Muscle of arm (tissue), 12 donors: ENCODE measurements around the gene MAPRE3. TPM values are rescaled to one million over a fixed set of nuclear protein-coding genes. Genes with fewer than 3 reads are reported as not detected.
"Not testable (repeated sequence)": the region's sequence is repeated elsewhere in the genome, so short reads cannot be mapped to it uniquely, and the experiment has no call there.

Experiments
- DNase-seq: peaks from one replicate; pipeline ENCODE4 v3.0.0-alpha.2; 2013
- polyA plus RNA-seq, 12 donors: library from polyadenylated mRNA; unstranded; fragments of 120-200 nt; gene quantifications; one replicate each; pipeline ENCODE4 v1.2.1, GENCODE V29; 2013; ENCODE audit not compliant: insufficient read length in 12 of 12

Gene MAPRE3
- polyA plus RNA-seq, 12 donors, result 18.0 to 332 (median 26.6) TPM

DNA sequence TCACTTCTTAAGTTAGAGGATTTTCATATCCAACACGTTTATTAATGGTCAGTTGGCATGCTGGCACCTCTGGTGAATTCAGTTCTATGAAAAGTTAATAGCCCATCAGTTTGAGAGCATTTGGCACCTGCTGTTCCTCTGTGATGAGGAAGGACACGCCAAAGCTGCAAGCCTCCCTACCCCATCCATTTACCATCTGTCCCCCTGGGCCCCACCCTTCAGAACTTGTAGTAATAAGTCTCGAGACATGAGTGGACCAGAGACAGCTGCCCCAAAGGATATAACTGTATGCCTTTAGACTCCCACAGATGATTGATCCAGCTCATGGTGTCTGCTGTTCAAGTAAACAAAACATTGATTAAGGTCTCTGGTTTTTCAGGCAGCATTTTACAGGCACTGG is 94.7 kb downstream of the MAPRE3 start:
- no peak for DNase-seq

DNA sequence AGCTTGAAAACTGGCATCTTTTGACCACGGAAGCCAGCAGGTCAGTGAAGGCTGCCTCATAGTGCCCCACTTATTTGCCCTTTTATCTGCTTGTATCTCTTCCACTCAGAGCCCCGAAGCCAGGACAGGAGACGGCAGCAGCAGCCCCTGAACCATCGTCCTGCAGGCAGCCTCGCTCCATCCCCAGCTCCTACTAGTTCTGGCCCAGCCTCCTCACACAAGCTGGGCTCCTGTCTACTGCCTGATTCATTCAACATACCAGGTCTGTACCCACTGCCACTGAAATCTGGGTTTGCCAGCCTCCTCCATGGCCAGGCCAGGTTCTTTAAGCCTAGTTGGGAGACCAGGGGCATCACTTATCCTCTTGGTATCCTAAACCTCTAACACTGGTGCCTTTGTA is 96.9 kb downstream of the MAPRE3 start:
- no peak for DNase-seq

DNA sequence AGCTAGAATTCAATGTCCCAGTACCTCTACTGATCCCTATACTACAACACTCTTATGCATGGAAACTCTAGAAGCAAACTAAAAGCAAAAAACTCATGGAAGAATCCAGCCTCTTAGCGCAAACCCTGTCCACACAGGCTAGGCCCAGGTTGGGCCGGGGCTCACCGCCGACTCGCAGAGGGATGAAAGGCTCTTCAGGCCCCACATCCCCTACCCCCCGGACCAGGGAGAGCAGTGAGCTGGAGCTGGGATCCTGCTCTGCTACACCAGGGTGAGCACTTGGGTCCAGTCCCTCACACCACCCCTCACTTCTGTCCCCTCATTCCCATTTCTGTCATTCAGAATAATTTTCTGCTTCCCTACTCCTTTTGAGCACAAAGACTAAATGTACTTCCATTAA is 99.0 kb downstream of the MAPRE3 start:
- no peak for DNase-seq

DNA sequence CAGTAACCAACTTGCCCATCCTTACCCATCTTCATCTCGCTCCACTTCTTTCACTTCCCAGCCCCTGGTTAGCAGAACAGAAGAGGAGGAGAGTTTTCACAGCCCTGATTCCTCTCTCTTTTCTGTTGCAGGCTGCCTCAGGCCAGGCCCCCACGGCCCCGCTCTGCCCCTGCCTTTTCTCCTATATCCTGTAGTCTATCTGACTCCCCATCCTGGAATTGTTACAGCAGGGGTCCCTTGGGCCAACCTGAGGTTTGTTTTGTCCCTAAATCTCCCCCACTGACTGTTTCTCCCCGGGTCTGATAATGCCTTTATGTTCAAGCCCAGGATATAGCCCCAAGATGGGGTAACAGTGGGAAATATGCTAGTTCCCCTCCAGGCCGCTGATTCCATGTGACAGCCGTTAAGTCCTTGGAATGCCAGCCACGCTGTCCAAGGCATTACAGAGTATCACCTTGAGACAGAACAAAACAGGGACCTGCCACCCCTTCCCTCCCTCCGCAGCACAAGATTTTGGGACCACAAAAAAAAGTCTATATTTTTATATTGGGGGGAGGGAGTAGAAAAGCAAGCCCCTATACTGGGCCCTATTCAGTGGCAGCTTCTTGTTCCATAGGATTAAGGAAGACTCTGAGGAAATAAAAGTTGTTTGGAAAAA is 99.7 kb downstream of the MAPRE3 start:
- DNase-seq, result no peak

DNA sequence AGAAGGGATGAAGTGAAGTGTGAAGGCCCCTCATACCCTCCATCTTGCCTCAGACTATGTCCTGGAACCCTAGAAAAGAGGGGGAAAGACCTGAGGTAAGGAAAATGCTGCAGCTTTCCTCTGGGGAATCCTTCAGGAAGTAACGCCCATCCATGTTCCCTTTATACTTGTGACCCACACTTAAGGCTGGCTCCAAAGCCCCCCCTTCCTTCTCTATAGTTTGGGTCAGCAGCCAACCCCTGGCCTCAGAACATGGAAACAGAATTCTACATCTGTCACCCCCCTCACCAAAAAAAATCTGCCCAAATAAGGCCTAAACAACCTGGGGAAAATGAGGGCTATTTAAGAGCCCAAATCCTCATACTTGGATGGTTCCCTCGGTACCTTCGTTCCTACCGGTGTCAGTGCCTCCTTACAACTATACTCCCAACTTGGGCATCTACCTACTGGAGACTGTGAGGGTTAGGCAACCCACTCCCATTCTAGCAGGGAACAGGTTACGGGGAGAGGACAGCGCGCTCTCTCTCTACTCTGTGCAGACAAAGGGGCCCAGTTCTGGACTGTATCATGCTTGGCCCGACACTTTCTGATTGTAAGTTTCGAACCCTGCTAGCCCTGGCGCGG is 100.3 kb downstream of the MAPRE3 start:
- DNase-seq, result no peak

DNA sequence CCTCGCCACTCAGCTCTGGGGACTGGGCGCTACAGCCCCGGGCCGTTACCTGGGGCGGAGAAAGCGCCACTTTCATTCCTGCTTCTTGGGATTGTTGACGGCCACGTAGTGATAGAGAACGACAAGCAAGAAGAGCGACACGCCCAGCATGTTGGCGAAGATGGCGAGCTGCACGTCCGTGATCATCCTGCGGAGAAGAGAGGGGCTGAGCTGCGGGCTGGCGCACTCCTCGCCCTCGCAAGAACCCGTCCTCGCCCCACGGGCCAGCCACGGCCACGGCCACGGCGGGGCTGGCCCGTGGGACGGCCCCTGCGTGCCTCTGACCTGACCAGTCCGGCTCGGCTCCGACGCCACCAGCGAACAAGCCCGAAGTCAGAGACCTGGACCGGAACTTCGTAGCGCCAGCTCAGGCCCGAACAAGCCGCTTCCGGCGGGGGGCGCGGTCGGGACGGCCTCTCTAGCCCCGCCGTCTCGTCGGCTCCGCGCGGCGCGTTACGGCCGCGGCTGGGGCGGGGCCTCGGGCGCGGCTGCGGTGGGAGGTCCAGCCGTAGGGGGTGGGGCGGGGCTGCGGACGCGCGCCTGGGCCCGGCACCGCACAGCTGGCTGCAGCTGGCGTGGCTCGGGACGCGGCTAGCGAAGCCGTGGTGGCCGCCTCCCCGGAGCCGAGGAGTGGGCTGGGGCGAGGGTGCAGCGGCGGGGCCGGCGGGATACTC is 101.0 kb downstream of the MAPRE3 start, which contains the start of gene OST4:
Gene OST4 (minus strand): TSS at position 378 of the 713 bp plus-strand sequence.
- peak; percentile 88 for DNase-seq

DNA sequence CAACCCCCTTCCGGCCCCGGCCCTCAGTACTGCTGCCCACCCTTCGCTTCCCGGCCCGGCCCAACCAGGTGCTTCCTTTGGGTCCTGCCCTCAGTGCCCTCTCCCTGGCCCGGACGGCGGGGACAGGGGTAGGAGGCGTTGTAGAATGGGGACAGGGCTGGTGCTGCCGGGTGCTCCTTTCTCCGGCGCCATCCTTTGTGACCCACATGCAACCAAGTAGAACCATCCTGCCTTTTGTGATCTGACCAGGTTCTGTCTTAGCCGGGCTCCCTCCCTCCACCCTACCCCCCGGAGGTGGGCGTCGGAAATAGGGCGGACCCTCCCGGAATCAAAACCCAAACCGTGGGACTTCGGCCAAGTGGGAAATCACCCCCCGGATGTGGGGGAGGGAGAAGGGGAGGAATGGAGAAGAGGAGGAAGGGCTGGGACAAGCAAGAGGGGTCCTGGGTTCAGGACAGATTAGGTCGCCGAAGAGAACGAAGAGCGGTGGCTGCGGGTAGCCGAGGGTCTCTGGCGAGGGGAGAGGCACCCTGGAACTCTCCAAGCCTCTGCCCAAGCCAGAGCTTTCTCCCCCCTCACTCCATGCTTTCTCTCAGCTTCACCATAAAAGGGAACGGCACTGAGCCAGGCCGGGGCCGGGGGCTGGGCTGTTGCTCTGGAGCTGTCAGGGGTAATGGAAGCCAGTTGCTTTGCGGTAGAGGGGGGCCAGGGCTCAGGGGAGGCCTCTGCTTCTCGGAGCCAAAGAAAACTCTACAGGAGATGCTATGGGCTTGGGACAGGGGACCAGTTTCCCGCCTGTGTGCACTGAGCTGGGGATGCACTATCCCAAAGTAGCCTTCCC is 101.8 kb downstream of the MAPRE3 start:
- peak; percentile 73 for DNase-seq

DNA sequence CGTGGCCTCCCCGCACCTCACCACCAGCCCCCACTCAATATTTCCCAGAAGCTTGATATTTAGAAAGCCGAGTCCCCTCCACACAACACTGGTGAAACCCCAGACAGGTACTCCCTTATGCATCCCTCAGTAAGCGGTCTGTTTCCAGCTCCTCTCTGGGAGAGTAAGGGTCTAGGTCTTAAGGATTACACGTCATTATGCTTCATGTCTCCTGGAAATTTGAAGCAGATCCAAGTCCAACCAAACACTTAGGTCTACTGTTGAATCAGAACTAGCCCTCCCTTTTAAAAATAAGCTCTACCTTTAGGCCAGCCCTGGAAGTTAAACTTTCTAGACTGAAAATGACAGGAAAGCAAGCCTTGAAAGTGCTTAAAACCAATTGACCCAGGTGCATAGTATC is 102.5 kb downstream of the MAPRE3 start:
- no peak for DNase-seq

DNA sequence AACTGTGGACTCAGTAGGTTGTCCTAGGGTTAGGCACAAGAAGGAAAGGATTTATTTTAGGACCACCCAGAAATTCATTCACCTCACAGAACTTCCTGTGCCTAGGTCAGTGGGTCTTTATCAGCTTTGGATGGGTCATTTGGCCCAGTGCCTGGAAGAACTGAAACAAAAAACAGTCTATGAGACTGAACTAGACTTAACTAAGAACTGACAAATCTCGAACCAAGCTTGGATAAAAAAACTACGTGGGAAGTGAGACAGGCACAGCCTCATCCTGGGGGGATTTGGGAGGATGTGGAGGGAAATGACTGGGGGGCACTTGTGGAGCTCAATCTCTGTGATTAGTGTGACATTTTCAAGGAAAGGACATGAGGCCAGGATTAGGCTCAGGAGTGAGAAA is 103.3 kb downstream of the MAPRE3 start:
- no peak for DNase-seq

DNA sequence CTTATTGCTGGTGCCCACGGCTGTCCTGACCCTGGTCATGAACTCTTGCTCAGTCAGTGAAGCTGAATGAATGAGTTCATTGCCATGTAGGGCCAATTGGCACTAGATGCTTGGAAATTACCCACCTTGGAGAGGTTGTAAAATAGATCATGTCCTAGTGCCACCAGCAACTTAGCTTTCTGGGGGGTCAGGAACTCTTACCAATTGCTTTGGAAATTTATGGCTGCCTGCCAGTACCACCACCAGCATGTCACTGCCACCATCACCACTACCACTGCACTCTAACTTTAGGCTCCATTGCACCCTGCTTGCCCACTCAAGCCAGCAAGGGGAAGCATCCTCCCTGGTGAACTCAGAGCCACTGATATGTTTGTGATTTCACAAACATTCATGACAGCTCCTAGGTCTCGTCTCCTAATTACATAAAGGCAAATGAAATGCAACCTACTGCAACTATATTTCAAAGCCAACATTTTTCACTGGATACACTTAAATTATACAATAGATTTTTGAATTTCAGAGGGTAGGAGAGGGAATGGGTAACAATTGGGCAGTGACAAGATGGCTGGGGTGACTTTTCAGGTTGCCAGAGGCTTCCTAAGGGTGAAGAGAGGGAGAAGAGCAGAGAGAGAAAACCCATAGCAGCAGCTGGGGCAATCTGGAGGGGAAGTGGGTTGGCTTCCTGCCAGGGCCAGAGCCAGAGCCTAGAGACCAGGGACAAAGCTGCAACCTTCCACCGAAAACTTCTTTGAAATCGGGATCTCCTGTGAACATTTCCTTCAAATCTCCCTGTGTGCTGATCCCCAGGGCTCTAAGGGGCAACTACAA is 104.5 kb downstream of the MAPRE3 start:
- no peak for DNase-seq

DNA sequence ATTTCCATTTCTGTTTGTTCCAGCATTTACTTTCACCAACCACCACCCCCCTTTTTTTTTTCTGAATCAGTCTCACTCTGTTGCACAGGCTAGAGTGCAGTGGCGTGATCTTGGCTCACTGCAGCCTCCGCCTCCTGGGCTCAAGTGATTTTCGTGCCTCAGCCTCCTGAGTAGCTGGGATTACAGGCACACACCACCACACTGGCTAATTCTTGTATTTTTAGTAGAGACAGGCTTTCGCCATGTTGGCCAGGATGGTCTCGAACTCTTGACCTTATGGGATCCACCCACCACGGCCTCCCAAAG is 105.1 kb downstream of the MAPRE3 start:
- not testable (repeated sequence) for DNase-seq

DNA sequence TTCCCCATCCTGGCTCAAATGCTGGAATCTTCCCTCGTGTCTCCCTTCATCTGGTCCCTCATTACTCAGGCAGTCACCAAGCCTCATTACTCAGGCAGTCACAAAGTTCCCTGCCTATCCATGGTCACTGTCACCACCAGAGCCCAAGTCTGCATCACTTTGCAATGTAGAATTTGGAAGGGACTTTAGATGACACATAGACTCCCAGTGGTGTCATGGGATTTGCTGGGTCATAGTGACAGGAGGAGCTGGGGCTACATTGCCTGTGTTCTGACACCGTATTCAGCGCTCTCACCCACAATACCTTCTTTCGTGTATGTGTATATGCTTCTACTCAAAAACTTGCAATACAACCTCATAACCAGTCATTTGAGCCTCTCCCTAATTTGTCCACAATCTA is 105.9 kb downstream of the MAPRE3 start:
- DNase-seq, result no peak

Other genes with a start within 250 kb of the MAPRE3 start
- gene SLC35F6, start 206.4 kb upstream of the MAPRE3 start, polyA plus RNA-seq, result 10 to 100 TPM in 1 of 12 donors, 1 to 10 TPM in 10, not detected in 1; 6.1 to 10.3 (median 8.3) TPM
- 10 to 100 TPM in 4 of 12 donors, 1 to 10 TPM in 6, not detected in 2; 4.3 to 13.8 (median 7.6) TPM for gene CENPA, start 184.6 kb upstream of the MAPRE3 start, polyA plus RNA-seq
- 10 to 100 TPM in 10 of 12 donors, 1 to 10 TPM in 1, not detected in 1; 8.2 to 24.2 (median 21.2) TPM for gene DPYSL5, start 122.5 kb upstream of the MAPRE3 start, polyA plus RNA-seq
- 10 to 100 TPM in 11 of 12 donors, not detected in 1; 48.5 to 80.4 (median 65.7) TPM for gene TMEM214, start 62.3 kb downstream of the MAPRE3 start, polyA plus RNA-seq
- gene AGBL5, start 81.0 kb downstream of the MAPRE3 start, polyA plus RNA-seq, result 10 to 100 TPM in 11 of 12 donors, not detected in 1; 17.0 to 62.7 (median 20.1) TPM
- 100 to 1,000 TPM in 11 of 12 donors, not detected in 1; 209 to 311 (median 238) TPM for gene OST4, start 101.0 kb downstream of the MAPRE3 start, polyA plus RNA-seq
- gene EMILIN1, start 108.0 kb downstream of the MAPRE3 start, polyA plus RNA-seq, result 100 to 1,000 TPM in 1 of 12 donors, 10 to 100 TPM in 10, not detected in 1; 39.9 to 107 (median 64.1) TPM
- gene KHK, start 116.1 kb downstream of the MAPRE3 start, polyA plus RNA-seq, result 1 to 10 TPM in 11 of 12 donors, not detected in 1; 1.1 to 7.6 (median 2.1) TPM
- gene CGREF1, start 148.5 kb downstream of the MAPRE3 start, polyA plus RNA-seq, result 1 to 10 TPM in 9 of 12 donors, under 1 TPM in 1, not detected in 2; 0.62 to 4.6 (median 1.8) TPM
- gene ABHD1, start 153.2 kb downstream of the MAPRE3 start, polyA plus RNA-seq, result under 1 TPM in 10 of 12 donors, not detected in 2; 0.12 to 0.70 (median 0.34) TPM
- gene PREB, start 164.0 kb downstream of the MAPRE3 start, polyA plus RNA-seq, result 10 to 100 TPM in 11 of 12 donors, not detected in 1; 24.1 to 39.8 (median 33.6) TPM
- gene PRR30, start 168.8 kb downstream of the MAPRE3 start, polyA plus RNA-seq, result not detected
- gene TCF23, start 178.4 kb downstream of the MAPRE3 start, polyA plus RNA-seq, result under 1 TPM in 10 of 12 donors, not detected in 2; 0.18 to 0.44 (median 0.30) TPM
- gene ATRAID, start 241.4 kb downstream of the MAPRE3 start, polyA plus RNA-seq, result 100 to 1,000 TPM in 5 of 12 donors, 10 to 100 TPM in 6, not detected in 1; 85.6 to 115 (median 98.3) TPM
- gene SLC5A6, start 241.6 kb downstream of the MAPRE3 start, polyA plus RNA-seq, result 10 to 100 TPM in 11 of 12 donors, not detected in 1; 11.1 to 25.1 (median 17.6) TPM
- gene CAD, start 246.7 kb downstream of the MAPRE3 start, polyA plus RNA-seq, result 10 to 100 TPM in 11 of 12 donors, not detected in 1; 18.7 to 45.3 (median 24.5) TPM